ENCODE results near the gene RDX. TPM values are rescaled to one million over a fixed set of nuclear protein-coding genes. Genes with fewer than 3 reads are reported as not detected.

RDX gene
- total and polyA plus RNA-seq, 2 of the 8 experiments (the other 6 are each of a cell fraction or from before 2014, with no cell fraction given): 27.4 to 100 TPM

- H3K4ac ChIP-seq (replicated peaks; ENCODE audit: insufficient read length, low read depth, low read length): no peak overlapping the region
- ChIA-PET CTCF (ENCODE audit: partially characterized antibody) (interaction anchor here (1.0 to 2.3 kb wide), 6 partner anchors 9 to 128 kb away, joined by 3 to 6 read pairs (median 3); partner anchors contain the start of gene RDX), POLR2A (ENCODE audit: partially characterized antibody) (no interaction called here)
- peaks cover 0 to 3% (median 0%) of the 10 kb centered on the region in 4 experiments; a peak in 2 of 7 replicates for H3K4me1 ChIP-seq (replicated peaks in 1 of 4; ENCODE audit: control insufficient read depth in 3 of 4, insufficient read depth in 4 of 4, low read length in 3 of 4)
- H3K14ac ChIP-seq (ENCODE audit: insufficient read length): no peak overlapping the region
- no peak overlapping the region for H2AK5ac ChIP-seq (ENCODE audit: low read depth, low read length)
- FAIRE-seq (no peak), DNase-seq (ENCODE audit: low read depth in 1 of 2, low spot score in 2 of 2) (no peak)
- H3K4me2 ChIP-seq (ENCODE audit: insufficient read depth in 1 of 2, low read depth in 2 of 2, low read length in 2 of 2): no peak overlapping the region
- H2BK5ac ChIP-seq (ENCODE audit: low read depth, low read length): no peak overlapping the region
- no peak for TF ChIP-seq ATF3 (IDR thresholded peaks at IDR 0.05; ENCODE audit: insufficient read depth, low read depth, low read length)
- TF ChIP-seq SP1 (IDR thresholded peaks at IDR 0.05; ENCODE audit: low read depth, low read length): no peak
- no peak for TF ChIP-seq SP2 (IDR thresholded peaks at IDR 0.05; ENCODE audit: low read length)
- no peak for TF ChIP-seq CEBPB (IDR thresholded peaks at IDR 0.05; ENCODE audit: low read depth, low read length)
- TF ChIP-seq EGR1 (IDR thresholded peaks at IDR 0.05; ENCODE audit: borderline replicate concordance, low read depth, low read length): no peak
- no peak for TF ChIP-seq SUZ12 (IDR thresholded peaks at IDR 0.05; ENCODE audit: low read length)
- TF ChIP-seq ZNF274 (IDR thresholded peaks at IDR 0.05; ENCODE audit: borderline replicate concordance, extremely low read depth, low read length): no peak
- no peak for TF ChIP-seq MAX (IDR thresholded peaks at IDR 0.05)
- no peak for TF ChIP-seq MAFK (IDR thresholded peaks at IDR 0.05; ENCODE audit: low read depth, low read length)
- TF ChIP-seq SIX5 (IDR thresholded peaks at IDR 0.05; ENCODE audit: low read depth, low read length): no peak
- TF ChIP-seq ASH2L (IDR thresholded peaks at IDR 0.05; ENCODE audit: low read length): no peak
- no peak for TF ChIP-seq POLR2AphosphoS5 (IDR thresholded peaks at IDR 0.05; ENCODE audit: low read depth, low read length)
- TF ChIP-seq SIN3A (conservative IDR thresholded peaks at IDR 0.05 in 1 of 2, IDR thresholded peaks at IDR 0.05 in 1 of 2; ENCODE audit: low read depth in 1 of 2, low read length in 2 of 2): no peak
- TF ChIP-seq TAF1 (IDR thresholded peaks at IDR 0.05; ENCODE audit: low read depth, low read length): no peak
- no peak for TF ChIP-seq KDM4A (IDR thresholded peaks at IDR 0.05; ENCODE audit: low read depth, low read length, severe bottlenecking)
- no peak for TF ChIP-seq POLR2A (IDR thresholded peaks at IDR 0.05; ENCODE audit: control extremely low read depth in 1 of 2, low read depth in 2 of 2, low read length in 2 of 2)
- peaks cover 10 to 21% of the 10 kb centered on the region in 2 experiments for H3K9me3 ChIP-seq (ENCODE audit: insufficient read depth in 2 of 2, low read depth in 1 of 2, low read length in 1 of 2)
- WGBS, 2 experiments (ENCODE audit: extremely low coverage in 1 of 2, insufficient coverage in 1 of 2, insufficient read length in 1 of 2, insufficient replicate concordance in 2 of 2, low coverage in 1 of 2, low lambda C conversion rate in 2 of 2, missing lambda C conversion rate in 1 of 2): 77% methylated on average over 1 of the region's 1 CpG; no CpG with 5 or more reads in 1 of the 2 experiments
- H2BK15ac ChIP-seq (ENCODE audit: low read length): no peak overlapping the region
- no peak overlapping the region for H2BK12ac ChIP-seq (ENCODE audit: low read depth, low read length)
- no peak overlapping the region for H3K23ac ChIP-seq (ENCODE audit: insufficient read length)
- no peak overlapping the region for H3K27ac ChIP-seq (ENCODE audit: low read depth, low read length)
- no peak overlapping the region for H3K18ac ChIP-seq (ENCODE audit: extremely low read depth, low read length)
- H3K79me2 ChIP-seq (ENCODE audit: control insufficient read depth in 1 of 2, insufficient read depth in 2 of 2, low read length in 2 of 2): no peaks in the 10 kb centered on the region
- no peaks in the 10 kb centered on the region for H3K36me3 ChIP-seq (ENCODE audit: control insufficient read depth in 2 of 4, insufficient read depth in 4 of 4, low read length in 3 of 4)
- no peak overlapping the region for H2BK120ac ChIP-seq (replicated peaks; ENCODE audit: low read depth, low read length)
- H2AFZ ChIP-seq (ENCODE audit: low read length): no peak overlapping the region
- no peak overlapping the region for H4K91ac ChIP-seq (replicated peaks; ENCODE audit: insufficient read length, low read length)
- H3K79me1 ChIP-seq (ENCODE audit: low read depth, low read length): no peaks in the 10 kb centered on the region
- H3K4me3 ChIP-seq (ENCODE audit: extremely low read depth in 1 of 4, insufficient read depth in 2 of 4, low read depth in 3 of 4, low read length in 4 of 4): no peak overlapping the region
- H3K9ac ChIP-seq (replicated peaks in 1 of 4; ENCODE audit: extremely low read depth in 1 of 4, low read depth in 3 of 4, low read length in 3 of 4): no peak overlapping the region
- H4K5ac ChIP-seq (ENCODE audit: insufficient read length, low read depth, low read length): no peak overlapping the region
- no peaks in the 10 kb centered on the region for H4K20me1 ChIP-seq (replicated peaks in 1 of 2; ENCODE audit: control insufficient read depth in 1 of 2, insufficient read depth in 2 of 2, low read length in 2 of 2)
- H3K23me2 ChIP-seq (ENCODE audit: low read depth, low read length): no peaks in the 10 kb centered on the region
- no peak overlapping the region for H3K56ac ChIP-seq (replicated peaks; ENCODE audit: insufficient read length, low read depth, low read length)
- H4K8ac ChIP-seq (ENCODE audit: extremely low read depth, insufficient read depth, low read length): no peak overlapping the region
- no peak overlapping the region for H2BK20ac ChIP-seq (ENCODE audit: low read length)
- H3K27me3 ChIP-seq (replicated peaks in 1 of 4; ENCODE audit: control insufficient read depth in 3 of 4, extremely low read depth in 1 of 4, insufficient read depth in 3 of 4, low read length in 3 of 4): no peaks in the 10 kb centered on the region
Observed at GRCh38 chr11:110329445-110329844, 33.0 kb upstream of the RDX start.

Data from H1 (cell line).